AG10803 (cell line): ENCODE results near the gene NOTUM.

Experiments used
- DNase-seq: peaks from one replicate; pipeline ENCODE4 v3.0.0; 2010; ENCODE audit warnings: low read depth
- H3K4me3 ChIP-seq: 2 replicates; pipeline ENCODE4 v1.5.1; 2011; ENCODE audit warnings: mild to moderate bottlenecking, low read length, control low read depth
- CTCF ChIP-seq: conservative IDR thresholded peaks from 2 replicates; pipeline ENCODE4 v1.5.1; 2011; ENCODE audit warnings: mild to moderate bottlenecking, low read length, control low read depth, inconsistent platforms

The NOTUM gene

DNA sequence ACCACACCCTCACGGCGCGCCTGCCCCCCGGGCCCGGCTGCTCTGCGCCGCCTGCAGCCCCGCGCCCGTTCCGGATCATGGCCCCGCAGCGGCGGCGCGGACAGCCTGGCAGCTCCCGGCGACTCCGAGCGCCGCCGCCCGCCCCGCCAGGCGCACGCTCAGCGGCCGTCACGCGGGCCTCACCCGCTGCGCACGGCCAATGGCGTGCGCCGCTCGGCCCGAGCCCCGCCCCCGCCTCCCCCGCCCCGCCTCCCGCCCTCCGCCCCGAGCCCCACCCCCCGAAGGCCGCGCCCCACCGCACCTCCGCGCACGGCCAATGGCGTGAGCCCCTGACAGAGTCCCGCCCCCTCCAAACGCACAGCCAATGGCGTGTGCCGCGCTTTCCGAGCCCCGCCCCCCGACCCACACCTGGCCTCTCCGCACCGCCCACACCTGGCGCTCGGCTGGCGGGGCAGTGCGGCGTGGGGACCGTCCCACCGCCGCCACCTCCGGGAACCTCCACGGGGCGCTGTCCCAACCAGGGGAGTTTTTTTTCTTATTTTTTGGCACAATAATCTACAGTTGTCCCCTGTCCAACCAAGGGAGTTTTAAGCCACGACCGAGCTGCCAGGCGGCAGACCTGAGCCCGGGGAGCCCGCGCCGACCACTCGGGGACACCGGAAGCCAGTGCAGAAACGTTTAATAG, 49.6 kb downstream of the NOTUM start, which contains the start of gene PCYT2:
PCYT2 (minus strand) TSS at position 123 of the 685 bp plus-strand sequence; CDS start at position 79, 44 bp downstream.
- TF ChIP-seq CTCF = no peak
- peak within 1 kb of the TSS; percentile 72 for H3K4me3 ChIP-seq
- DNase-seq = peak; percentile 74

GRCh38 chr17:81910840-81911276, 50.1 kb downstream of the NOTUM start:
- no peak for DNase-seq
- H3K4me3 ChIP-seq = peak overlapping the region; percentile 72
- no peak for TF ChIP-seq CTCF

GRCh38 chr17:81909966-81910839, 50.8 kb downstream of the NOTUM start:
- TF ChIP-seq CTCF = no peak
- no peak for DNase-seq
- H3K4me3 ChIP-seq = peak overlapping the region; percentile 72

- TF ChIP-seq CTCF = no peak
- no peak overlapping the region for H3K4me3 ChIP-seq
These were observed 51.8 kb downstream of the NOTUM start for GRCh38 chr17:81909231-81909630.

DNA sequence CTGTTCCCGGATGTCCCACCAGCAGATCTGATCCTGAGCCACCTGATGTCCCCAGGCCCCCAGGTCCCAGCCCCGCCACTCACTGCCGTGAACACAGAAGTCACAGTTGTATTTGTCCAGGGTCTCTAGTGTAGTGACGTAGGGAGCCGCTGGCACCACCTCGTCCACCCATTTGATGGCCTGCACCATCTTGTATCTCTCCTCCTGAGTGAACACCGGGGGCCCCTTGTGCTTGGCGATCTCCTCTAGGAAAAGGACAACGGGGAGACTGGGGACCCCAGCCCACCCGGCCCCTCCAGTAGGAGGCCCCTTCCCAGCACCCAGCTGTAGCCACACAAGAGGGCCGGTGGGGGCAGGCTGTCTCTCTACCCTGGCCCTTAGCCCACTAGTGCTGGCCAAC, 52.2 kb downstream of the NOTUM start:
- no peak for DNase-seq
- no peak overlapping the region for H3K4me3 ChIP-seq
- no peak for TF ChIP-seq CTCF

More at GRCh38 chr17:81909231-81909630, 51.8 kb downstream of the NOTUM start:
- DNase-seq = no peak

GRCh38 chr17:81907219-81908145, 53.5 kb downstream of the NOTUM start:
- no peak for DNase-seq

More at GRCh38 chr17:81907219-81908145, 53.5 kb downstream of the NOTUM start:
- H3K4me3 ChIP-seq = no peak overlapping the region
- no peak for TF ChIP-seq CTCF
